Lower leg skin (tissue), 4 donors: ENCODE data around the gene ASPG. TPM values are rescaled to one million over a fixed set of nuclear protein-coding genes. Genes with fewer than 3 reads are reported as not detected.

Source experiments
- DNase-seq, 2 donors: peaks; one replicate each; pipeline ENCODE4 v3.0.0-alpha.2; 2019; ENCODE audit warnings: low spot score in 2 of 2
- H3K4me3 ChIP-seq: fragments of 200-600 bp; sonication (generic); 2 replicates; pipeline ENCODE4 v1.5.1; 2017; ENCODE audit warnings: mild to moderate bottlenecking, low read depth; ENCODE audit not compliant: poor library complexity, severe bottlenecking
- CTCF ChIP-seq, 3 donors: fragments of 450-650 bp; IDR thresholded peaks; one replicate each; pipeline ENCODE4 v1.5.1; 2016; ENCODE audit warnings: antibody characterized with exemption in 3 of 3, mild to moderate bottlenecking in 3 of 3, moderate library complexity in 2 of 3
- POLR2A ChIP-seq, 2 donors: fragments of 450-650 bp; IDR thresholded peaks; one replicate each; pipeline ENCODE4 v1.6.1; 2016 to 2017; ENCODE audit warnings: antibody characterized with exemption in 2 of 2, mild to moderate bottlenecking in 1 of 2, moderate library complexity in 1 of 2
- WGBS, 2 donors: methylation state at CpG; one replicate each; pipeline ENCODE4 v1.1.5; 2018; 5-methylcytosine and 5-hydroxymethylcytosine counted together
- intact Hi-C: fragments of 100-400 bp; cut with DNase I; formaldehyde crosslinking; loops from one replicate; pipeline ENCODE4 v1.15.0; 2023; ENCODE audit warnings: low total_unique reads
- total RNA-seq, 4 donors: library from RNA; depleted of rRNA; stranded (reverse); fragments of >200 nt; gene quantifications; one replicate each; pipeline ENCODE4 v1.1.0, GENCODE V29; 2016

The ASPG gene
- total RNA-seq, 4 donors from 2014 or later = 12.1 to 56.6 (median 25.4) TPM

DNA sequence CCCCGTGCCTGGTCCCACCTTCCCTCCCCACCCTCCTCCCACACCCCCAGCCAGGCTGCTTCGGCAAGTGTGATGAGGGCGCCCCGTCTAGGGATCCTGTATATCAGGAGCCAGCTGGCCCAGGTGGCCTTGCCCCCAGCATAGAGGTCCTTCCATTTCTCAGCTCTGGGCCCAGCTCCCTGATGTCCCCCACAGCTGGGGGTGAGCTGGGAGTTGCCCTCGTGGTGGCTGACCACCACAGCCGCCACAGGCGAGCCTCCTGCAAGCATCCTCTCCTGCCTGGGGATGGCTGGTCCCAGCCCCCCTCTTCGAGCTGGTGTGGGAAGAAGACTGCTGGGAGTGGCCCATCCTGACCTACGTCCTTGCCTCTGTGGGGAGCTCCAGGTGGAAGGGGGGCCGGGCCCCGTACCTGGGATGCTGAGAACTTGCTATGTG lies 7.4 kb downstream of the ASPG start:
- no peak overlapping the region for H3K4me3 ChIP-seq
- intact Hi-C loops = no loop called here
- no peak for DNase-seq
- no peak for TF ChIP-seq POLR2A (IDR thresholded peaks at IDR 0.05)
- TF ChIP-seq CTCF (IDR thresholded peaks at IDR 0.05) = no peak
- 50 to 57% methylated on average over 10 to 11 of the region's 11 CpGs for WGBS, 2 donors

- WGBS, 2 donors = 49 to 53% methylated on average over 18 of the region's 18 CpGs
Observed at GRCh38 chr14:104093366-104094055, 8.0 kb downstream of the ASPG start.

GRCh38 chr14:104094056-104094708 lies 8.7 kb downstream of the ASPG start:
- no peak for DNase-seq
- TF ChIP-seq CTCF (IDR thresholded peaks at IDR 0.05) = no peak
- TF ChIP-seq POLR2A (IDR thresholded peaks at IDR 0.05) = no peak
- WGBS, 2 donors = 51 to 54% methylated on average over 20 of the region's 20 CpGs
- intact Hi-C loops = no loop called here
- H3K4me3 ChIP-seq = no peak overlapping the region

More at GRCh38 chr14:104093366-104094055, 8.0 kb downstream of the ASPG start:
- H3K4me3 ChIP-seq = no peak overlapping the region
- no peak for DNase-seq
- TF ChIP-seq POLR2A (IDR thresholded peaks at IDR 0.05) (no peak), CTCF (IDR thresholded peaks at IDR 0.05) (no peak)
- intact Hi-C loops = no loop called here

- H3K4me3 ChIP-seq = no peak overlapping the region
- DNase-seq = no peak
- TF ChIP-seq CTCF (IDR thresholded peaks at IDR 0.05) (peak in 1 of 3 donors; percentile 47), POLR2A (IDR thresholded peaks at IDR 0.05) (no peak)
- 37 to 53% methylated on average over 22 to 33 of the region's 35 CpGs for WGBS, 2 donors
- intact Hi-C loops = no loop called here
Observed at GRCh38 chr14:104094709-104095425, 9.4 kb downstream of the ASPG start.

- DNase-seq = no peak
- intact Hi-C loops = no loop called here
- WGBS, 2 donors = 89 to 91% methylated on average over 21 to 31 of the region's 31 CpGs
- H3K4me3 ChIP-seq = no peak overlapping the region
- TF ChIP-seq CTCF (IDR thresholded peaks at IDR 0.05) = no peak
- TF ChIP-seq POLR2A (IDR thresholded peaks at IDR 0.05) = no peak
Observed at GRCh38 chr14:104095426-104096310, 10.2 kb downstream of the ASPG start.
